ENCODE results near the gene TIRAP.

GRCh38 chr11:126328444-126328843, 45.6 kb downstream of the TIRAP start:
- TF ChIP-seq, protein P1, sequence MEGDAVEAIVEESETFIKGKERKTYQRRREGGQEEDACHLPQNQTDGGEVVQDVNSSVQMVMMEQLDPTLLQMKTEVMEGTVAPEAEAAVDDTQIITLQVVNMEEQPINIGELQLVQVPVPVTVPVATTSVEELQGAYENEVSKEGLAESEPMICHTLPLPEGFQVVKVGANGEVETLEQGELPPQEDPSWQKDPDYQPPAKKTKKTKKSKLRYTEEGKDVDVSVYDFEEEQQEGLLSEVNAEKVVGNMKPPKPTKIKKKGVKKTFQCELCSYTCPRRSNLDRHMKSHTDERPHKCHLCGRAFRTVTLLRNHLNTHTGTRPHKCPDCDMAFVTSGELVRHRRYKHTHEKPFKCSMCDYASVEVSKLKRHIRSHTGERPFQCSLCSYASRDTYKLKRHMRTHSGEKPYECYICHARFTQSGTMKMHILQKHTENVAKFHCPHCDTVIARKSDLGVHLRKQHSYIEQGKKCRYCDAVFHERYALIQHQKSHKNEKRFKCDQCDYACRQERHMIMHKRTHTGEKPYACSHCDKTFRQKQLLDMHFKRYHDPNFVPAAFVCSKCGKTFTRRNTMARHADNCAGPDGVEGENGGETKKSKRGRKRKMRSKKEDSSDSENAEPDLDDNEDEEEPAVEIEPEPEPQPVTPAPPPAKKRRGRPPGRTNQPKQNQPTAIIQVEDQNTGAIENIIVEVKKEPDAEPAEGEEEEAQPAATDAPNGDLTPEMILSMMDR (IDR thresholded peaks at IDR 0.05) = no peak
- no peak for TF ChIP-seq POLR2AphosphoS5 (IDR thresholded peaks at IDR 0.05; ENCODE audit: insufficient read depth in 1 of 2, low read depth in 1 of 2)
- TF ChIP-seq POLR2A (IDR thresholded peaks at IDR 0.05) = no peak

All from vagina (tissue), 2 donors.